Lung (tissue), 12 donors: ENCODE results near the gene SLITRK2. TPM values are rescaled to one million over a fixed set of nuclear protein-coding genes. Genes with fewer than 3 reads are reported as not detected.

Experiments
- ATAC-seq: fragments of 200-7000 bp; cut with Tn5 transposase; one replicate; pipeline ENCODE4 v1.9.1; 2020; ENCODE audit warnings: moderate number of reproducible peaks; ENCODE audit not compliant: insufficient read depth, low FRiP score
- DNase-seq, 3 donors: peaks; one replicate each; pipeline ENCODE4 v3.0.0-alpha.2; 2013 to 2017
- H3K27ac ChIP-seq, 2 donors: one replicate each; pipeline ENCODE4 v1.5.1; 2013; ENCODE audit warnings: mild to moderate bottlenecking in 2 of 2, moderate library complexity in 2 of 2, control low read depth in 1 of 2, inconsistent platforms in 1 of 2, low read depth in 1 of 2, low read length in 1 of 2
- H3K27me3 ChIP-seq, 3 donors: one replicate each; pipeline ENCODE4 v1.5.1; 2013; ENCODE audit warnings: low read length in 2 of 3; ENCODE audit not compliant: control insufficient read depth in 3 of 3, insufficient read depth in 3 of 3
- H3K36me3 ChIP-seq, 4 donors: one replicate each; pipeline ENCODE4 v1.5.1; 2013; ENCODE audit warnings: low read length in 4 of 4, mild to moderate bottlenecking in 1 of 4, moderate library complexity in 1 of 4; ENCODE audit not compliant: control insufficient read depth in 4 of 4, insufficient read depth in 4 of 4
- H3K4me1 ChIP-seq, 5 donors: one replicate each; pipeline ENCODE4 v1.5.1; 2013; ENCODE audit warnings: low read length in 5 of 5, mild to moderate bottlenecking in 2 of 5, moderate library complexity in 1 of 5; ENCODE audit not compliant: control insufficient read depth in 5 of 5, insufficient read depth in 5 of 5
- H3K4me3 ChIP-seq: one replicate; pipeline ENCODE4 v1.5.1; 2013; ENCODE audit warnings: mild to moderate bottlenecking, control low read depth, moderate library complexity
- H3K9ac ChIP-seq, 2 donors: one replicate each; pipeline ENCODE4 v1.5.1; 2013; ENCODE audit warnings: low read length in 2 of 2, control low read depth in 1 of 2; ENCODE audit not compliant: insufficient read depth in 1 of 2
- H3K9me3 ChIP-seq, 4 donors: one replicate each; pipeline ENCODE4 v1.5.1; 2013; ENCODE audit warnings: low read length in 3 of 4, mild to moderate bottlenecking in 1 of 4, moderate library complexity in 1 of 4; ENCODE audit not compliant: control insufficient read depth in 4 of 4, insufficient read depth in 3 of 4
- WGBS, 2 donors: extraction: QIAGEN DNeasy Blood & Tissue Kit; methylation state at CpG; one replicate each; pipeline ENCODE4 v1.1.7; 2013; 5-methylcytosine and 5-hydroxymethylcytosine counted together
- polyA plus RNA-seq, 2 donors: library from polyadenylated mRNA; stranded (reverse); fragments of 200-250 nt; gene quantifications; one replicate each; pipeline ENCODE4 v1.2.1, GENCODE V29; 2013
- total RNA-seq, 2 donors: library from RNA; depleted of rRNA in 1 of 2; stranded (reverse); fragments of >200 nt in 1 of 2; gene quantifications; one replicate each; pipeline ENCODE4 v1.2.1, GENCODE V29; 2014 to 2021
- TF ChIP-seq, protein P1 (sequence below): IDR thresholded peaks from 2 replicates; pipeline ENCODE4 v1.5.1; 2012; ENCODE audit warnings: mild to moderate bottlenecking; ENCODE audit errors: control extremely low read depth, extremely low read depth
- donor health status: control.
- donor health status: control.
- donor health status: Bipolar disorder and iron deficiency.
- donor health status: healthy.
- donor health status: DM: yes; HTN: yes; CAD: no.

The SLITRK2 gene
- total and polyA plus RNA-seq, 4 donors, result 0.18 to 1.7 (median 0.72) TPM

- H3K27me3 ChIP-seq, result no peaks in the 10 kb centered on the region
- ATAC-seq (no peak), DNase-seq (no peak)
- WGBS, 2 donors, result 68 to 86% methylated on average over 5 of the region's 5 CpGs
- H3K36me3 ChIP-seq, result no peaks in the 10 kb centered on the region
- no peaks in the 10 kb centered on the region for H3K4me1 ChIP-seq
- TF ChIP-seq, protein P1, sequence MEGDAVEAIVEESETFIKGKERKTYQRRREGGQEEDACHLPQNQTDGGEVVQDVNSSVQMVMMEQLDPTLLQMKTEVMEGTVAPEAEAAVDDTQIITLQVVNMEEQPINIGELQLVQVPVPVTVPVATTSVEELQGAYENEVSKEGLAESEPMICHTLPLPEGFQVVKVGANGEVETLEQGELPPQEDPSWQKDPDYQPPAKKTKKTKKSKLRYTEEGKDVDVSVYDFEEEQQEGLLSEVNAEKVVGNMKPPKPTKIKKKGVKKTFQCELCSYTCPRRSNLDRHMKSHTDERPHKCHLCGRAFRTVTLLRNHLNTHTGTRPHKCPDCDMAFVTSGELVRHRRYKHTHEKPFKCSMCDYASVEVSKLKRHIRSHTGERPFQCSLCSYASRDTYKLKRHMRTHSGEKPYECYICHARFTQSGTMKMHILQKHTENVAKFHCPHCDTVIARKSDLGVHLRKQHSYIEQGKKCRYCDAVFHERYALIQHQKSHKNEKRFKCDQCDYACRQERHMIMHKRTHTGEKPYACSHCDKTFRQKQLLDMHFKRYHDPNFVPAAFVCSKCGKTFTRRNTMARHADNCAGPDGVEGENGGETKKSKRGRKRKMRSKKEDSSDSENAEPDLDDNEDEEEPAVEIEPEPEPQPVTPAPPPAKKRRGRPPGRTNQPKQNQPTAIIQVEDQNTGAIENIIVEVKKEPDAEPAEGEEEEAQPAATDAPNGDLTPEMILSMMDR, result no peak
- no peak overlapping the region for H3K4me3 ChIP-seq
- H3K27ac ChIP-seq, result no peak overlapping the region
- H3K9ac ChIP-seq, result no peak overlapping the region
- no peaks in the 10 kb centered on the region for H3K9me3 ChIP-seq
Measured at GRCh38 chrX:145832796-145833195, 15.2 kb downstream of the SLITRK2 start.

DNA sequence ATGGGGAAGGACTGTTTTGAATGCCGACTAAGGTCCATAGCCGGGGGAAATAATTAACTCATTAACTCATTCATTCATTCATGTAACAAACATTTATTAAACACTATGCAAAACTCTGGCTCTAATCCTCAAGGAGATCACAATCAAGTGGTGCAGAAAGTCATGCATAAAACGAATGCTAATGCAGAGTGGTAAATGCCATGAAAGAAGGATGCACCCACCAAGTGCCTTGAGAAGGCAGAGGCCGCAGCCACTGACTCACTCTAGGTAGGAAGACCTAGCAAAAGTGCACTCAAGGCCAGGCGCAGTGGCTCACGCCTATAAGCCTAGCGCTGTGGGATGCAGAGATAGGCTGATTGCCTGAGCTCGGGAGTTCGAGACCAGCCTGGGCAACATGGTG lies 22.9 kb downstream of the SLITRK2 start:
- Histone ChIP-seq H3K27ac (no peak overlapping the region), H3K4me3 (no peak overlapping the region), H3K4me1 (peaks cover 0 to 9% (median 0%) of the 10 kb centered on the region in 5 donors), H3K36me3 (no peaks in the 10 kb centered on the region), H3K9me3 (no peaks in the 10 kb centered on the region), H3K27me3 (no peaks in the 10 kb centered on the region), H3K9ac (no peak overlapping the region)
- no peak for DNase-seq
- 84 to 91% methylated on average over 9 of the region's 9 CpGs for WGBS, 2 donors
- TF ChIP-seq, protein P1, result no peak
- no peak for ATAC-seq

DNA sequence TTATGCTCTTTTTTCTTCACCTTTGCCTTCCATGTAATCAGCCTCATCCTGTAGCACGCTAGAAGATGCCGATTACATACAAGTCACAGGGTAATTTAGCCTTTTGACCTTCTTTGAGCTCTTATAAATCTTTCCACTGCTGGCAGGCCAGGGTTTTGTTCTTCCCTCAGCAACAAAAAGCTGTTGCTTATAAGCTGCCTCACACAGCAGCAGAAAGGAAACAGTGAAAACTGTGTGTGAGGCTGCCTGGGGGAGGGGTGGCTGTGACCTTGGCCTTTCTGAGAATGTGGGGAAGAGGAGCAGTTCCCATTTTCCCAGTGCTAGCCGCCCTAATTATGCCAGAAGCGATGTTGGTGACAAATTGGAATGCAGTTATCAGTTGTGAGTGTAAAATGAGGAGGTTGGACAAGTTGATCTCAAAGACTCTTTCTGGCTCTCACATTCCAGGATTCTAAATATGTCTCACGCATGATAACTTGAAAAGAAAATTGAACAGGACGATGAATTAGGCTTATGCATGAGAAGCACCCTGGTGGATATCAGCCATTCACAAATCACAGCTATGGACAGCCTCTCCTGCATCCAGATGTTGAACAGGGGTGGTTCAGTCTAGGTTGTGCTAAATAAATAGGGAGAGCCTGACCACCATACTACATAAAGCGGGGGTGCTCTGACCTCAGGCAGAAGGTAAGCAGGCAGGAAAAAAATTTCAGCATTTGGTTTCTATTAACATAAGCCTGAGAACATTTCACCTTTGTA lies 25.7 kb downstream of the SLITRK2 start:
- Histone ChIP-seq H3K4me3 (no peak overlapping the region), H3K9ac (no peak overlapping the region), H3K9me3 (no peaks in the 10 kb centered on the region), H3K27me3 (no peaks in the 10 kb centered on the region), H3K36me3 (no peaks in the 10 kb centered on the region), H3K4me1 (peaks cover 0 to 9% (median 0%) of the 10 kb centered on the region in 5 donors), H3K27ac (no peak overlapping the region)
- TF ChIP-seq, protein P1, result no peak
- no peak for ATAC-seq
- WGBS, 2 donors, result 38 to 47% methylated on average over 7 of the region's 7 CpGs
- peak; percentile 39 to 61 (median 53) for DNase-seq
